ENCODE results near the gene DNAJC1. TPM values are rescaled to one million over a fixed set of nuclear protein-coding genes. Genes with fewer than 3 reads are reported as not detected.

The DNAJC1 gene
- total RNA-seq, 1 experiment from 2014 or later: 57.8 TPM

- TF ChIP-seq CTCF (IDR thresholded peaks at IDR 0.05; ENCODE audit: unreplicated experiment): peak; percentile 42
- BruUV-seq (replicated peaks): no TSS peak
- ChIA-PET POLR2A (interaction anchor here (1.9 kb wide), 1 partner anchor 12 kb away, joined by 6 read pairs; no protein-coding TSS in a partner anchor), CTCF (interaction anchor here (0.6 to 1.0 kb wide), 6 partner anchors 11 to 986 kb away, joined by 3 to 6 read pairs (median 4); no protein-coding TSS in a partner anchor)
- H3K27ac Mint-ChIP-seq (ENCODE audit: low read depth, unreplicated experiment): peak overlapping the region; percentile 63
- peaks cover 6% of the 10 kb centered on the region for H3K36me3 Mint-ChIP-seq (ENCODE audit: insufficient read depth, unreplicated experiment)
- no peaks in the 10 kb centered on the region for H3K9me3 Mint-ChIP-seq (ENCODE audit: unreplicated experiment)
- peak overlapping the region; percentile 5 for H3K4me3 Mint-ChIP-seq (ENCODE audit: unreplicated experiment)
- peaks cover 19% of the 10 kb centered on the region for H3K4me1 Mint-ChIP-seq (ENCODE audit: insufficient read depth, unreplicated experiment)
- H3K27me3 Mint-ChIP-seq (ENCODE audit: insufficient read depth, unreplicated experiment): no peaks in the 10 kb centered on the region
- DNase-seq (ENCODE audit: unreplicated experiment): peak; percentile 74
- intact Hi-C loops (cut with micrococcal nuclease): loop anchor here (5.0 to 10.0 kb wide), 4 partner anchors 433 to 1078 kb away; no protein-coding TSS in a partner anchor
These were observed 13.9 kb downstream of the DNAJC1 start for GRCh38 chr10:21989453-21990154.

GRCh38 chr10:21985541-21985940 is 18.0 kb downstream of the DNAJC1 start:
- no peak for TF ChIP-seq CTCF (IDR thresholded peaks at IDR 0.05; ENCODE audit: unreplicated experiment)
- no peaks in the 10 kb centered on the region for H3K27me3 Mint-ChIP-seq (ENCODE audit: insufficient read depth, unreplicated experiment)
- intact Hi-C loops (cut with micrococcal nuclease): loop anchor here (5.0 kb wide), 2 partner anchors 437 to 1082 kb away; no protein-coding TSS in a partner anchor
- CTCF ChIA-PET: no interaction called here
- peaks cover 6% of the 10 kb centered on the region for H3K36me3 Mint-ChIP-seq (ENCODE audit: insufficient read depth, unreplicated experiment)
- H3K9me3 Mint-ChIP-seq (ENCODE audit: unreplicated experiment): no peaks in the 10 kb centered on the region
- H3K4me3 Mint-ChIP-seq (ENCODE audit: unreplicated experiment): no peak overlapping the region
- BruUV-seq (replicated peaks): no TSS peak
- POLR2A ChIA-PET: no interaction called here
- peaks cover 19% of the 10 kb centered on the region for H3K4me1 Mint-ChIP-seq (ENCODE audit: insufficient read depth, unreplicated experiment)
- H3K27ac Mint-ChIP-seq (ENCODE audit: low read depth, unreplicated experiment): no peak overlapping the region
- DNase-seq (ENCODE audit: unreplicated experiment): no peak

- peaks cover 6% of the 10 kb centered on the region for H3K36me3 Mint-ChIP-seq (ENCODE audit: insufficient read depth, unreplicated experiment)
- H3K4me1 Mint-ChIP-seq (ENCODE audit: insufficient read depth, unreplicated experiment): peaks cover 12% of the 10 kb centered on the region
- no peak overlapping the region for H3K4me3 Mint-ChIP-seq (ENCODE audit: unreplicated experiment)
- ChIA-PET CTCF (interaction anchor here (1.0 kb wide), 1 partner anchor 12 kb away, joined by 3 read pairs; no protein-coding TSS in a partner anchor), POLR2A (interaction anchor here (0.7 to 1.3 kb wide), 3 partner anchors 16 to 460 kb away, joined by 3 to 5 read pairs (median 3); no protein-coding TSS in a partner anchor)
- TF ChIP-seq CTCF (IDR thresholded peaks at IDR 0.05; ENCODE audit: unreplicated experiment): no peak
- H3K9me3 Mint-ChIP-seq (ENCODE audit: unreplicated experiment): no peaks in the 10 kb centered on the region
- DNase-seq (ENCODE audit: unreplicated experiment): no peak
- intact Hi-C loops (cut with micrococcal nuclease): no loop called here
- H3K27me3 Mint-ChIP-seq (ENCODE audit: insufficient read depth, unreplicated experiment): no peaks in the 10 kb centered on the region
- H3K27ac Mint-ChIP-seq (ENCODE audit: low read depth, unreplicated experiment): no peak overlapping the region
- BruUV-seq (replicated peaks): no TSS peak
These were observed 22.4 kb downstream of the DNAJC1 start for GRCh38 chr10:21981118-21981517.

- POLR2A ChIA-PET: interaction anchor here (0.7 kb wide), 1 partner anchor 372 kb away, joined by 3 read pairs; no protein-coding TSS in a partner anchor
These were observed 22.8 kb downstream of the DNAJC1 start for GRCh38 chr10:21980691-21981090.

More at GRCh38 chr10:21980691-21981090, 22.8 kb downstream of the DNAJC1 start:
- TF ChIP-seq CTCF (IDR thresholded peaks at IDR 0.05; ENCODE audit: unreplicated experiment): no peak
- BruUV-seq (replicated peaks): no TSS peak
- no peak for DNase-seq (ENCODE audit: unreplicated experiment)
- Mint-ChIP-seq H3K36me3 (ENCODE audit: insufficient read depth, unreplicated experiment) (peaks cover 6% of the 10 kb centered on the region), H3K9me3 (ENCODE audit: unreplicated experiment) (no peaks in the 10 kb centered on the region), H3K4me3 (ENCODE audit: unreplicated experiment) (no peak overlapping the region), H3K27ac (ENCODE audit: low read depth, unreplicated experiment) (no peak overlapping the region), H3K4me1 (ENCODE audit: insufficient read depth, unreplicated experiment) (peaks cover 12% of the 10 kb centered on the region), H3K27me3 (ENCODE audit: insufficient read depth, unreplicated experiment) (no peaks in the 10 kb centered on the region)
- intact Hi-C loops (cut with micrococcal nuclease): no loop called here
- CTCF ChIA-PET: interaction anchor here (0.6 kb wide), 1 partner anchor 308 kb away, joined by 3 read pairs; no protein-coding TSS in a partner anchor

Data from MCF 10A (cell line).